Measurements from ENCODE around the gene TOM1L1.

TOM1L1 gene

GRCh38 chr17:54951286-54951685 lies 50.6 kb downstream of the TOM1L1 start:
- no peak for DNase-seq

- no peak for DNase-seq
Measured at GRCh38 chr17:54956791-54957190, 56.1 kb downstream of the TOM1L1 start.

- peak; percentile 51 for DNase-seq
Measured at GRCh38 chr17:54967621-54968261, 67.1 kb downstream of the TOM1L1 start.

- peak; percentile 96 for DNase-seq
Measured at GRCh38 chr17:54968262-54968987, 67.8 kb downstream of the TOM1L1 start, which contains the start of the genes COX11 and STXBP4. TSS of gene COX11 (minus strand) at chr17:54968654. CDS start at chr17:54968646, 8 bp downstream. TSS of gene STXBP4 (plus strand) at chr17:54968765. CDS start at chr17:54986220, 17,455 bp downstream.

GRCh38 chr17:54968988-54969332 lies 68.3 kb downstream of the TOM1L1 start:
- DNase-seq = peak; percentile 14

GRCh38 chr17:54969658-54970572 lies 69.3 kb downstream of the TOM1L1 start:
- DNase-seq = no peak

GRCh38 chr17:54971147-54971546 lies 70.5 kb downstream of the TOM1L1 start:
- DNase-seq = no peak

- no peak for DNase-seq
Measured at GRCh38 chr17:54971901-54972300, 71.2 kb downstream of the TOM1L1 start.

GRCh38 chr17:54972406-54973138 lies 71.9 kb downstream of the TOM1L1 start:
- no peak for DNase-seq

- DNase-seq = no peak
Measured at GRCh38 chr17:54974759-54975158, 74.1 kb downstream of the TOM1L1 start.

- DNase-seq = no peak
Measured at GRCh38 chr17:54976316-54976715, 75.7 kb downstream of the TOM1L1 start.

- no peak for DNase-seq
Measured at GRCh38 chr17:54977744-54978143, 77.1 kb downstream of the TOM1L1 start.

GRCh38 chr17:54979657-54980056 lies 79.0 kb downstream of the TOM1L1 start:
- no peak for DNase-seq

GRCh38 chr17:54980375-54980774 lies 79.7 kb downstream of the TOM1L1 start:
- no peak for DNase-seq

GRCh38 chr17:54982399-54982798 lies 81.7 kb downstream of the TOM1L1 start:
- DNase-seq = no peak

- DNase-seq = no peak
Measured at GRCh38 chr17:54983260-54983659, 82.6 kb downstream of the TOM1L1 start.

GRCh38 chr17:54985476-54985875 lies 84.8 kb downstream of the TOM1L1 start:
- no peak for DNase-seq

GRCh38 chr17:54990118-54990517 lies 89.5 kb downstream of the TOM1L1 start:
- DNase-seq = no peak

GRCh38 chr17:54991567-54991966 lies 90.9 kb downstream of the TOM1L1 start:
- DNase-seq = no peak

- peak; percentile 54 for DNase-seq
Measured at GRCh38 chr17:54992797-54993639, 92.4 kb downstream of the TOM1L1 start.

GRCh38 chr17:54996441-54996840 lies 95.8 kb downstream of the TOM1L1 start:
- DNase-seq = no peak

GRCh38 chr17:55002458-55002857 lies 101.8 kb downstream of the TOM1L1 start:
- no peak for DNase-seq

All from activated CD4-positive, alpha-beta T cell treated with anti-CD3 and anti-CD28 coated beads, Interleukin-2, amount 50 U/mL, for 16 hours (primary cell).